SH-SY5Y (cell line): ENCODE data around the gene PSMC4.

Experiments used
- GATA2 ChIP-seq: IDR thresholded peaks from 2 replicates; pipeline ENCODE4 v1.6.1; 2011; ENCODE audit warnings: mild to moderate bottlenecking, low read depth, low read length
- GATA3 ChIP-seq: IDR thresholded peaks from 2 replicates; pipeline ENCODE4 v1.6.1; 2011; ENCODE audit warnings: low read depth, mild to moderate bottlenecking, low read length, moderate library complexity

- TF ChIP-seq GATA3, result no peak
- no peak for TF ChIP-seq GATA2
Measured at GRCh38 chr19:39937094-39937720, 33.8 kb upstream of the PSMC4 start.
